IMR-90 (cell line): Measurements from ENCODE around the gene BMP2K.
"Not testable (repeated sequence)": the region's sequence is repeated elsewhere in the genome, so short reads cannot be mapped to it uniquely, and the experiment has no call there.

Experiments
- SMC3 ChIP-seq: fragments of 150-350 bp; IDR thresholded peaks from 2 replicates; pipeline ENCODE4 v1.6.1; 2016; ENCODE audit warnings: low read depth, mild to moderate bottlenecking, antibody characterized with exemption, low read length, moderate library complexity
- TF ChIP-seq, protein P1 (sequence below): fragments of 150-350 bp; IDR thresholded peaks from 2 replicates; pipeline ENCODE4 v1.6.1; 2017; ENCODE audit warnings: mild to moderate bottlenecking, antibody characterized with exemption, low read length, low read depth

DNA sequence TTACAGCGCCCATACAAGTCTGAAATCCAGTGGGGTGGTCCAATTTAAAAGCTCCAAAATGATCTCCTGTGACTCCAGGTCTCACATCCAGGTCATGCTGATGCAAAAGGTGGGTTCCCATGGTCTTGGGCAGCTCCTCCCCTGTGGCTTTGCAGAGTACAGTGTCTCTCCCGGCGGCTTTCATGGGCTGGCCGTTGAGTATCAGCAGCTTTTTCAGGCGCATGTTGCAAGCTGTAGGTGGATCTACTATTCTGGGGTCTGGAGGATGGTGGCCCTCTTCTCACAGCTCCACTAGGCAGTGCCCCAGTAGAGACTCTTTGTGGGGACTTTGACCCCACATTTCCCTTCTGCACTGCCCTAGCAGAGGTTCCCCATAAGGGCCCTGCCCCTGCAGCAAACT is 92.6 kb downstream of the BMP2K start:
- TF ChIP-seq, protein P1, sequence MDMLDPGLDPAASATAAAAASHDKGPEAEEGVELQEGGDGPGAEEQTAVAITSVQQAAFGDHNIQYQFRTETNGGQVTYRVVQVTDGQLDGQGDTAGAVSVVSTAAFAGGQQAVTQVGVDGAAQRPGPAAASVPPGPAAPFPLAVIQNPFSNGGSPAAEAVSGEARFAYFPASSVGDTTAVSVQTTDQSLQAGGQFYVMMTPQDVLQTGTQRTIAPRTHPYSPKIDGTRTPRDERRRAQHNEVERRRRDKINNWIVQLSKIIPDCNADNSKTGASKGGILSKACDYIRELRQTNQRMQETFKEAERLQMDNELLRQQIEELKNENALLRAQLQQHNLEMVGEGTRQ, result not testable (repeated sequence)
- not testable (repeated sequence) for TF ChIP-seq SMC3
